GM23338 (cell line): ENCODE measurements around the gene TMEM223. TPM values are rescaled to one million over a fixed set of nuclear protein-coding genes. Genes with fewer than 3 reads are reported as not detected.

Experiments used
- ATAC-seq: fragments of 200-7000 bp; cut with Tn5 transposase; 3 replicates; pipeline ENCODE4 v1.9.1; 2020
- DNase-seq: peaks from one replicate; pipeline ENCODE4 v3.0.0-alpha.2; 2015; ENCODE audit warnings: low spot score
- H2AFZ ChIP-seq: fragments of 200-600 bp; sonication (generic); 2 replicates; pipeline ENCODE4 v1.8.0; 2016; ENCODE audit warnings: antibody characterized with exemption, mild to moderate bottlenecking, moderate library complexity
- H3F3A ChIP-seq: fragments of 200-600 bp; sonication (generic); replicated peaks from 2 replicates; pipeline ENCODE4 v1.8.0; 2017; ENCODE audit warnings: antibody characterized with exemption, mixed run types, low read depth
- H3K27ac ChIP-seq: fragments of 200-600 bp; sonication (generic); 2 replicates; pipeline ENCODE4 v1.6.1; 2016; ENCODE audit warnings: low read depth
- H3K27me3 ChIP-seq: fragments of 200-600 bp; sonication (generic); 2 replicates; pipeline ENCODE4 v1.8.0; 2016; ENCODE audit warnings: mild to moderate bottlenecking, mixed run types, moderate library complexity; ENCODE audit not compliant: insufficient read depth
- H3K36me3 ChIP-seq: fragments of 200-600 bp; sonication (generic); 2 replicates; pipeline ENCODE4 v1.8.0; 2016; ENCODE audit warnings: mild to moderate bottlenecking; ENCODE audit not compliant: insufficient read depth
- H3K4me1 ChIP-seq: fragments of 200-600 bp; sonication (generic); 2 replicates; pipeline ENCODE4 v1.8.0; 2016; ENCODE audit warnings: mild to moderate bottlenecking, moderate library complexity; ENCODE audit not compliant: insufficient read depth
- H3K4me2 ChIP-seq: fragments of 200-600 bp; sonication (generic); 2 replicates; pipeline ENCODE4 v1.7.1; 2017; ENCODE audit warnings: mixed run types
- H3K4me3 ChIP-seq: fragments of 200-600 bp; sonication (generic); 2 replicates; pipeline ENCODE4 v1.6.1; 2016; ENCODE audit warnings: mixed run types
- H3K79me2 ChIP-seq: fragments of 200-600 bp; sonication (generic); replicated peaks from 2 replicates; pipeline ENCODE4 v1.8.0; 2017; ENCODE audit warnings: mild to moderate bottlenecking; ENCODE audit not compliant: insufficient read depth
- H3K9me2 ChIP-seq: fragments of 200-600 bp; sonication (generic); 2 replicates; pipeline ENCODE4 v1.8.0; 2017; ENCODE audit not compliant: insufficient read depth
- H4K20me1 ChIP-seq: fragments of 200-600 bp; sonication (generic); replicated peaks from 2 replicates; pipeline ENCODE4 v1.8.0; 2017; ENCODE audit warnings: mild to moderate bottlenecking; ENCODE audit not compliant: insufficient read depth
- H3K27ac Mint-ChIP-seq: 2 replicates; pipeline ENCODE4 v1.8.0; 2020; ENCODE audit warnings: inconsistent platforms, mild to moderate bottlenecking, moderate library complexity, mixed read lengths
- H3K27me3 Mint-ChIP-seq: 3 replicates; pipeline ENCODE4 v1.8.0; 2022; ENCODE audit warnings: low read depth, mild to moderate bottlenecking, moderate library complexity, mixed read lengths, inconsistent platforms; ENCODE audit not compliant: insufficient read depth, poor library complexity
- H3K36me3 Mint-ChIP-seq: 3 replicates; pipeline ENCODE4 v1.8.0; 2021; ENCODE audit warnings: low read depth, mild to moderate bottlenecking, inconsistent platforms, moderate library complexity, mixed read lengths
- H3K4me1 Mint-ChIP-seq: 3 replicates; pipeline ENCODE4 v1.8.0; 2020; ENCODE audit warnings: mild to moderate bottlenecking, inconsistent platforms, mixed read lengths
- H3K4me3 Mint-ChIP-seq: 3 replicates; pipeline ENCODE4 v1.8.0; 2021; ENCODE audit warnings: moderate library complexity, mild to moderate bottlenecking, inconsistent platforms, mixed read lengths
- H3K9me3 Mint-ChIP-seq: 3 replicates; pipeline ENCODE4 v1.8.0; 2020; ENCODE audit warnings: moderate library complexity, mild to moderate bottlenecking, inconsistent platforms, mixed read lengths
- EZH2 ChIP-seq: fragments of 200-600 bp; sonication (generic); IDR thresholded peaks from one replicate; pipeline ENCODE4 v1.8.0; 2017; ENCODE audit warnings: antibody characterized with exemption, mild to moderate bottlenecking, low read depth; ENCODE audit not compliant: unreplicated experiment
- EZH2phosphoT487 ChIP-seq: fragments of 200-600 bp; sonication (generic); IDR thresholded peaks from one replicate; pipeline ENCODE4 v1.8.1; 2018; ENCODE audit warnings: antibody characterized with exemption; ENCODE audit not compliant: unreplicated experiment
- JUNB ChIP-seq: IDR thresholded peaks from one replicate; pipeline ENCODE4 v1.6.1; 2016; ENCODE audit warnings: antibody characterized with exemption; ENCODE audit not compliant: unreplicated experiment
- NANOG ChIP-seq: IDR thresholded peaks from 2 replicates; pipeline ENCODE4 v1.6.1; 2016; ENCODE audit warnings: antibody characterized with exemption, borderline replicate concordance
- POLR2AphosphoS5 ChIP-seq: IDR thresholded peaks from 2 replicates; pipeline ENCODE4 v1.6.1; 2016; ENCODE audit warnings: antibody characterized with exemption, low read depth
- STAT1 ChIP-seq: IDR thresholded peaks from one replicate; pipeline ENCODE4 v1.6.1; 2016; ENCODE audit warnings: antibody characterized with exemption; ENCODE audit not compliant: unreplicated experiment
- ZNF331 ChIP-seq: fragments of 250-450 bp; sonication (Bioruptor Pico); IDR thresholded peaks from 2 replicates; pipeline ENCODE4 v1.5.0; 2020; ENCODE audit warnings: low read depth, mild to moderate bottlenecking, moderate library complexity
- polyA plus RNA-seq: library from polyadenylated mRNA; unstranded; fragments of >200 nt; fragmentation: Nextera tagmentation; extraction: Ambion mirVana; gene quantifications from 2 replicates; pipeline ENCODE4 v1.2.1, GENCODE V29; 2016
- total RNA-seq: library from RNA; depleted of rRNA; stranded (reverse); fragments of >200 nt; shearing (Covaris generic); gene quantifications from 2 replicates; pipeline ENCODE4 v1.2.3, GENCODE V29; 2014
- TF ChIP-seq, protein P1 (sequence below): IDR thresholded peaks from one replicate; pipeline ENCODE4 v1.6.1; 2018; ENCODE audit warnings: antibody characterized with exemption; ENCODE audit not compliant: unreplicated experiment
- TF ChIP-seq, protein P2 (sequence below): IDR thresholded peaks from 2 replicates; pipeline ENCODE4 v1.6.1; 2016; ENCODE audit warnings: antibody characterized with exemption
- TF ChIP-seq, protein P3 (sequence below), 2 experiments: fragments of 200-600 bp in 1 of 2; sonication (generic) in 1 of 2; conservative IDR thresholded peaks; 2 replicates each; pipeline versions ENCODE4 v1.5.1 to v1.6.1; 2016 to 2017; ENCODE audit warnings: antibody characterized with exemption in 2 of 2, low read depth in 2 of 2, mild to moderate bottlenecking in 2 of 2, moderate library complexity in 1 of 2

TMEM223 gene
- total and polyA plus RNA-seq, 2 experiments from 2014 or later: 46.1 to 59.6 TPM

DNA sequence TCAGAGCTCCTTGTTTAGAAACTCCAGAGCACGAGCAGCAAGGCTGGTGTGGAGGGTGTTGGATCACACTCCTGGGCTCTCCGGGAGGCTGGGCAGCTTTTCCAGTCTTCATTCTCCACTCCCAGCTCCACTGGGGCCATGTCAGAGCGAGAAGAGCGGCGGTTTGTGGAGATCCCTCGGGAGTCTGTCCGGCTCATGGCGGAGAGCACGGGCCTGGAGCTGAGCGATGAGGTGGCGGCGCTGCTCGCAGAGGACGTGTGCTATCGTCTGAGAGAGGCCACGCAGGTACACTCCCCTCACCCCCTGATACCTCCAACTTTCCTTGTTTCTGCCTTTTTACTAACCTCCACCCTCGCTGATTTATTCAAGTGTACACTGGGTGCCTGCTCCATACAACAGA, 16.2 kb downstream of the TMEM223 start (continued):
- no peak for TF ChIP-seq ZNF331 (CRISPR knock-in tag)
- no peak for TF ChIP-seq EZH2phosphoT487
- TF ChIP-seq, protein P1, sequence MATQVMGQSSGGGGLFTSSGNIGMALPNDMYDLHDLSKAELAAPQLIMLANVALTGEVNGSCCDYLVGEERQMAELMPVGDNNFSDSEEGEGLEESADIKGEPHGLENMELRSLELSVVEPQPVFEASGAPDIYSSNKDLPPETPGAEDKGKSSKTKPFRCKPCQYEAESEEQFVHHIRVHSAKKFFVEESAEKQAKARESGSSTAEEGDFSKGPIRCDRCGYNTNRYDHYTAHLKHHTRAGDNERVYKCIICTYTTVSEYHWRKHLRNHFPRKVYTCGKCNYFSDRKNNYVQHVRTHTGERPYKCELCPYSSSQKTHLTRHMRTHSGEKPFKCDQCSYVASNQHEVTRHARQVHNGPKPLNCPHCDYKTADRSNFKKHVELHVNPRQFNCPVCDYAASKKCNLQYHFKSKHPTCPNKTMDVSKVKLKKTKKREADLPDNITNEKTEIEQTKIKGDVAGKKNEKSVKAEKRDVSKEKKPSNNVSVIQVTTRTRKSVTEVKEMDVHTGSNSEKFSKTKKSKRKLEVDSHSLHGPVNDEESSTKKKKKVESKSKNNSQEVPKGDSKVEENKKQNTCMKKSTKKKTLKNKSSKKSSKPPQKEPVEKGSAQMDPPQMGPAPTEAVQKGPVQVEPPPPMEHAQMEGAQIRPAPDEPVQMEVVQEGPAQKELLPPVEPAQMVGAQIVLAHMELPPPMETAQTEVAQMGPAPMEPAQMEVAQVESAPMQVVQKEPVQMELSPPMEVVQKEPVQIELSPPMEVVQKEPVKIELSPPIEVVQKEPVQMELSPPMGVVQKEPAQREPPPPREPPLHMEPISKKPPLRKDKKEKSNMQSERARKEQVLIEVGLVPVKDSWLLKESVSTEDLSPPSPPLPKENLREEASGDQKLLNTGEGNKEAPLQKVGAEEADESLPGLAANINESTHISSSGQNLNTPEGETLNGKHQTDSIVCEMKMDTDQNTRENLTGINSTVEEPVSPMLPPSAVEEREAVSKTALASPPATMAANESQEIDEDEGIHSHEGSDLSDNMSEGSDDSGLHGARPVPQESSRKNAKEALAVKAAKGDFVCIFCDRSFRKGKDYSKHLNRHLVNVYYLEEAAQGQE: no peak
- TF ChIP-seq EZH2: no peak
- no peak for TF ChIP-seq JUNB
- TF ChIP-seq, protein P2, sequence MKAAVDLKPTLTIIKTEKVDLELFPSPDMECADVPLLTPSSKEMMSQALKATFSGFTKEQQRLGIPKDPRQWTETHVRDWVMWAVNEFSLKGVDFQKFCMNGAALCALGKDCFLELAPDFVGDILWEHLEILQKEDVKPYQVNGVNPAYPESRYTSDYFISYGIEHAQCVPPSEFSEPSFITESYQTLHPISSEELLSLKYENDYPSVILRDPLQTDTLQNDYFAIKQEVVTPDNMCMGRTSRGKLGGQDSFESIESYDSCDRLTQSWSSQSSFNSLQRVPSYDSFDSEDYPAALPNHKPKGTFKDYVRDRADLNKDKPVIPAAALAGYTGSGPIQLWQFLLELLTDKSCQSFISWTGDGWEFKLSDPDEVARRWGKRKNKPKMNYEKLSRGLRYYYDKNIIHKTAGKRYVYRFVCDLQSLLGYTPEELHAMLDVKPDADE: no peak

DNA sequence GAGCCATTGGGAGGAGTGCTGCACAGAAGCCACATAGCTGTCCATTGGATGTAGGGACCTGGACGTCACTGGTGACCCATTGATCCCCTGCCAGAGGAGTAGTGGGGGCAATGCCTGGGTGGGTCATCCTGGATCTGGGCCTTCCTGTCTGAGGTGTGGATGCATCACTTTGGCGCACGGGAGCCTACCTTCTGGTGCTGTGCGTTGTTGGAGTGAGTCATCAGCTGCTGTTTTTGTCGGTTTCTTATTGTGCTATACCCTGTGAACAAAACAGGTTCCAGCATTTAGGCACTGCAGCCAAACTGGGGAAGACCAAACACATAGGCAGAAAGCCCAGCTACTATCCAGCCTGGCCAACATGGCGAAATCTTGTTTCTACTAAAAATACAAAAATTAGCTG, 17.4 kb downstream of the TMEM223 start:
- Histone ChIP-seq H2AFZ (no peak overlapping the region), H4K20me1 (peaks cover 3% of the 10 kb centered on the region; the same call in 1 of the 2 replicates), H3K9me2 (no peaks in the 10 kb centered on the region), H3K4me1 (peaks cover 9% of the 10 kb centered on the region; the same call in 1 of the 2 replicates), H3K79me2 (peaks cover 31% of the 10 kb centered on the region), H3F3A (peaks cover 15% of the 10 kb centered on the region), H3K27ac (no peak overlapping the region), H3K4me3 (no peak overlapping the region), H3K27me3 (no peaks in the 10 kb centered on the region), H3K36me3 (peaks cover 17% of the 10 kb centered on the region; the same call in 1 of the 2 replicates), H3K4me2 (no peak overlapping the region)
- ATAC-seq: no peak
- no peak for DNase-seq
- H3K9me3 Mint-ChIP-seq: no peaks in the 10 kb centered on the region; the same call in 2 of the 3 replicates
- peaks cover 44% of the 10 kb centered on the region for H3K36me3 Mint-ChIP-seq
- H3K27ac Mint-ChIP-seq: no peak overlapping the region
- peaks cover 13% of the 10 kb centered on the region for H3K4me1 Mint-ChIP-seq
- TF ChIP-seq ZNF331 (CRISPR knock-in tag) (no peak), EZH2 (no peak), POLR2AphosphoS5 (no peak), STAT1 (no peak), NANOG (no peak)
- TF ChIP-seq, protein P1: no peak
- TF ChIP-seq, protein P2: no peak
- TF ChIP-seq, protein P3, sequence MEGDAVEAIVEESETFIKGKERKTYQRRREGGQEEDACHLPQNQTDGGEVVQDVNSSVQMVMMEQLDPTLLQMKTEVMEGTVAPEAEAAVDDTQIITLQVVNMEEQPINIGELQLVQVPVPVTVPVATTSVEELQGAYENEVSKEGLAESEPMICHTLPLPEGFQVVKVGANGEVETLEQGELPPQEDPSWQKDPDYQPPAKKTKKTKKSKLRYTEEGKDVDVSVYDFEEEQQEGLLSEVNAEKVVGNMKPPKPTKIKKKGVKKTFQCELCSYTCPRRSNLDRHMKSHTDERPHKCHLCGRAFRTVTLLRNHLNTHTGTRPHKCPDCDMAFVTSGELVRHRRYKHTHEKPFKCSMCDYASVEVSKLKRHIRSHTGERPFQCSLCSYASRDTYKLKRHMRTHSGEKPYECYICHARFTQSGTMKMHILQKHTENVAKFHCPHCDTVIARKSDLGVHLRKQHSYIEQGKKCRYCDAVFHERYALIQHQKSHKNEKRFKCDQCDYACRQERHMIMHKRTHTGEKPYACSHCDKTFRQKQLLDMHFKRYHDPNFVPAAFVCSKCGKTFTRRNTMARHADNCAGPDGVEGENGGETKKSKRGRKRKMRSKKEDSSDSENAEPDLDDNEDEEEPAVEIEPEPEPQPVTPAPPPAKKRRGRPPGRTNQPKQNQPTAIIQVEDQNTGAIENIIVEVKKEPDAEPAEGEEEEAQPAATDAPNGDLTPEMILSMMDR (conservative IDR thresholded peaks at IDR 0.05; ENCODE audit: low read depth in 2 of 2): no peak
- H3K27me3 Mint-ChIP-seq: peaks cover 17% of the 10 kb centered on the region
- no peak overlapping the region for H3K4me3 Mint-ChIP-seq
